Right ventricle myocardium inferior (tissue), 1 donor: ENCODE measurements around the gene HTR2B. TPM values are rescaled to one million over a fixed set of nuclear protein-coding genes. Genes with fewer than 3 reads are reported as not detected.

Source experiments
- total RNA-seq: library from RNA; stranded (reverse); fragmentation: NEBNext Ultra II Directional; extraction: Animal tissue kit (Norgen Biotek cat#: 25700); gene quantifications from one replicate; pipeline ENCODE4 v1.2.1, GENCODE V29; 2021
- donor health status: DM: no; HTN: yes; CAD: no; lungs with severe emphysema.

Gene HTR2B
- total RNA-seq, 1 donor from 2014 or later: not detected

Other genes starting within 250 kb of the HTR2B start
- gene GPR55, start 199.8 kb downstream of the HTR2B start, total RNA-seq: not detected
- gene SPATA3, start 128.9 kb downstream of the HTR2B start, total RNA-seq: not detected
- 0.16 TPM for gene C2orf72, start 87.5 kb downstream of the HTR2B start, total RNA-seq
- gene PSMD1, start 68.2 kb downstream of the HTR2B start, total RNA-seq: 86.3 TPM
- 1.7 TPM for gene ARMC9, start 73.6 kb upstream of the HTR2B start, total RNA-seq